ENCODE measurements around the gene ZNF571.
A peak's percentile ranks its signal among the peaks of the same experiment; 100 is the strongest.

Gene ZNF571

GRCh38 chr19:37594304-37594981 lies at the start of gene ZNF571, which contains the start of gene ZNF540 (continued):
- TF ChIP-seq GLI4 (tag by site-specific recombination; IDR thresholded peaks at IDR 0.05) (no peak), WT1 (tag by site-specific recombination; IDR thresholded peaks at IDR 0.05) (peak; percentile 85), ZNF624 (tag by site-specific recombination; IDR thresholded peaks at IDR 0.05) (peak; percentile 92), ZFP69B (tag by site-specific recombination; IDR thresholded peaks at IDR 0.05) (peak; percentile 96), ZBTB17 (tag by site-specific recombination; IDR thresholded peaks at IDR 0.05) (peak; percentile 100), ZNF645 (tag by site-specific recombination; IDR thresholded peaks at IDR 0.05) (peak; percentile 85; the same call in 1 of the 2 replicates), ZNF266 (tag by site-specific recombination; IDR thresholded peaks at IDR 0.05; ENCODE audit: low read depth) (peak; percentile 61; the same call in 1 of the 2 replicates), TSHZ1 (tag by site-specific recombination; IDR thresholded peaks at IDR 0.05; ENCODE audit: borderline replicate concordance) (peak; percentile 89), PBX3 (CRISPR knock-in tag; IDR thresholded peaks at IDR 0.05) (no peak), ZNF121 (tag by site-specific recombination; IDR thresholded peaks at IDR 0.05) (peak; percentile 66; the same call in 1 of the 2 replicates), CTCF (tag by site-specific recombination; IDR thresholded peaks at IDR 0.05) (peak; percentile 58; the same call in 1 of the 2 replicates), ELK4 (IDR thresholded peaks at IDR 0.05; ENCODE audit: borderline replicate concordance, low read depth, low read length) (no peak), ZNF221 (tag by site-specific recombination; IDR thresholded peaks at IDR 0.05; ENCODE audit: borderline replicate concordance) (peak; percentile 94; the same call in 1 of the 2 replicates), ZBTB49 (tag by site-specific recombination; IDR thresholded peaks at IDR 0.05; ENCODE audit: low read depth) (no peak), KLF17 (tag by site-specific recombination; IDR thresholded peaks at IDR 0.05) (peak; percentile 95), ZFP3 (tag by site-specific recombination; IDR thresholded peaks at IDR 0.05; ENCODE audit: low read depth) (peak; percentile 40; the same call in 1 of the 2 replicates), OVOL3 (tag by site-specific recombination; IDR thresholded peaks at IDR 0.05) (peak; percentile 86; the same call in 1 of the 2 replicates), MZF1 (tag by site-specific recombination; IDR thresholded peaks at IDR 0.05; ENCODE audit: borderline replicate concordance) (peak; percentile 78), ZNF580 (tag by site-specific recombination; IDR thresholded peaks at IDR 0.05) (peak; percentile 95), REST (tag by site-specific recombination; IDR thresholded peaks at IDR 0.05) (peak; percentile 82), ZNF211 (tag by site-specific recombination; IDR thresholded peaks at IDR 0.05; ENCODE audit: low read depth) (peak; percentile 73)

Data from HEK293 (cell line).